HepG2 (cell line): Measurements from ENCODE around the gene WNT3A. TPM values are rescaled to one million over a fixed set of nuclear protein-coding genes. Genes with fewer than 3 reads are reported as not detected.

Source experiments
- BHLHE40 ChIP-seq: IDR thresholded peaks from 2 replicates; pipeline ENCODE4 v1.6.1; 2011; ENCODE audit warnings: low read length, improper control_type of control experiment
- EP300 ChIP-seq, 3 experiments: sonication (generic) in 1 of 3; formaldehyde crosslinking in 1 of 3; IDR thresholded peaks; 2 replicates each; pipeline versions ENCODE4 v1.5.1 to v1.6.1; 2011 to 2020; ENCODE audit warnings: low read depth in 2 of 3, low read length in 2 of 3, borderline replicate concordance in 1 of 3, improper control_type of control experiment in 1 of 3, mild to moderate bottlenecking in 1 of 3, missing genetic modification reagents in 1 of 3, moderate library complexity in 1 of 3
- ETV6 ChIP-seq: sonication (generic); formaldehyde crosslinking; conservative IDR thresholded peaks from 2 replicates; pipeline ENCODE4 v1.4.0; 2020; ENCODE audit warnings: missing genetic modification reagents
- HCFC1 ChIP-seq: fragments of 150-350 bp; IDR thresholded peaks from 2 replicates; pipeline ENCODE4 v1.6.1; 2014; ENCODE audit warnings: low read depth, low read length
- MLX ChIP-seq: IDR thresholded peaks from 2 replicates; pipeline ENCODE4 v1.6.1; 2016
- MZF1 ChIP-seq: sonication (generic); formaldehyde crosslinking; IDR thresholded peaks from 2 replicates; pipeline ENCODE4 v1.8.1; 2023; ENCODE audit warnings: mild to moderate bottlenecking, missing genetic modification reagents, borderline replicate concordance
- RBM22 ChIP-seq: fragments of 200-400 bp; formaldehyde crosslinking; optimal IDR thresholded peaks from 2 replicates; pipeline ENCODE3; 2017; ENCODE audit warnings: mild to moderate bottlenecking, low read length, moderate library complexity
- SIN3A ChIP-seq: IDR thresholded peaks from 2 replicates; pipeline ENCODE4 v1.6.1; 2011; ENCODE audit warnings: low read depth, mild to moderate bottlenecking, control low read depth, low read length, borderline replicate concordance
- SP2 ChIP-seq: sonication (generic); formaldehyde crosslinking; IDR thresholded peaks from 2 replicates; pipeline ENCODE4 v1.5.1; 2020; ENCODE audit warnings: mild to moderate bottlenecking, missing genetic modification reagents
- SRY ChIP-seq: sonication (generic); formaldehyde crosslinking; IDR thresholded peaks from 2 replicates; pipeline ENCODE4 v1.8.0; 2022; ENCODE audit warnings: mild to moderate bottlenecking, missing genetic modification reagents
- TAF1 ChIP-seq: sonication (generic); formaldehyde crosslinking; IDR thresholded peaks from 2 replicates; pipeline ENCODE4 v1.4.0; 2020; ENCODE audit warnings: missing genetic modification reagents
- TRIM22 ChIP-seq: fragments of 450-650 bp; IDR thresholded peaks from 2 replicates; pipeline ENCODE4 v1.6.1; 2017
- ZHX2 ChIP-seq, 2 experiments: sonication (generic) in 1 of 2; formaldehyde crosslinking in 1 of 2; IDR thresholded peaks; 2 replicates each; pipeline versions ENCODE4 v1.6.1 to v1.9.0; 2014 to 2022; ENCODE audit warnings: antibody characterized with exemption in 1 of 2, borderline replicate concordance in 1 of 2, inconsistent platforms in 1 of 2, low read depth in 1 of 2, missing genetic modification reagents in 1 of 2
- ZNF124 ChIP-seq: sonication (generic); formaldehyde crosslinking; IDR thresholded peaks from 2 replicates; pipeline ENCODE4 v1.4.0; 2020; ENCODE audit warnings: missing genetic modification reagents
- ZNF432 ChIP-seq: sonication (generic); formaldehyde crosslinking; IDR thresholded peaks from 2 replicates; pipeline ENCODE4 v1.5.0; 2020; ENCODE audit warnings: missing genetic modification reagents, mild to moderate bottlenecking, borderline replicate concordance
- polyA plus RNA-seq, 8 experiments: library from polyadenylated mRNA; depleted of rRNA in 3 of 8; stranded (reverse) in 7 of 8; unstranded in 1 of 8; fragments of >200 nt; fragmentation: Illumina TruSeq in 4 of 8; extraction: Trizol in 4 of 8; gene quantifications; 2 replicates each; pipeline versions ENCODE4 v1.2.1 to v1.2.3, GENCODE V29; 2011 to 2016; ENCODE audit warnings: low read depth in 4 of 8, missing spikeins in 1 of 8, mixed read lengths in 1 of 8; ENCODE audit not compliant: insufficient read depth in 1 of 8
- total RNA-seq, 5 experiments: library from RNA; depleted of rRNA; stranded (reverse); fragments of >200 nt; fragmentation: Illumina TruSeq; extraction: Trizol; gene quantifications; 2 replicates each; pipeline ENCODE4 v1.2.3, GENCODE V29; 2016; ENCODE audit warnings: low read depth in 1 of 5
- TF ChIP-seq, protein P1 (sequence below): sonication (generic); formaldehyde crosslinking; IDR thresholded peaks from 2 replicates; pipeline ENCODE4 v1.5.0; 2020; ENCODE audit warnings: mild to moderate bottlenecking, missing genetic modification reagents

The WNT3A gene
- total and polyA plus RNA-seq, 2 of the 13 experiments (the other 11 are each of a cell fraction or from before 2014, with no cell fraction given), result not detected

DNA sequence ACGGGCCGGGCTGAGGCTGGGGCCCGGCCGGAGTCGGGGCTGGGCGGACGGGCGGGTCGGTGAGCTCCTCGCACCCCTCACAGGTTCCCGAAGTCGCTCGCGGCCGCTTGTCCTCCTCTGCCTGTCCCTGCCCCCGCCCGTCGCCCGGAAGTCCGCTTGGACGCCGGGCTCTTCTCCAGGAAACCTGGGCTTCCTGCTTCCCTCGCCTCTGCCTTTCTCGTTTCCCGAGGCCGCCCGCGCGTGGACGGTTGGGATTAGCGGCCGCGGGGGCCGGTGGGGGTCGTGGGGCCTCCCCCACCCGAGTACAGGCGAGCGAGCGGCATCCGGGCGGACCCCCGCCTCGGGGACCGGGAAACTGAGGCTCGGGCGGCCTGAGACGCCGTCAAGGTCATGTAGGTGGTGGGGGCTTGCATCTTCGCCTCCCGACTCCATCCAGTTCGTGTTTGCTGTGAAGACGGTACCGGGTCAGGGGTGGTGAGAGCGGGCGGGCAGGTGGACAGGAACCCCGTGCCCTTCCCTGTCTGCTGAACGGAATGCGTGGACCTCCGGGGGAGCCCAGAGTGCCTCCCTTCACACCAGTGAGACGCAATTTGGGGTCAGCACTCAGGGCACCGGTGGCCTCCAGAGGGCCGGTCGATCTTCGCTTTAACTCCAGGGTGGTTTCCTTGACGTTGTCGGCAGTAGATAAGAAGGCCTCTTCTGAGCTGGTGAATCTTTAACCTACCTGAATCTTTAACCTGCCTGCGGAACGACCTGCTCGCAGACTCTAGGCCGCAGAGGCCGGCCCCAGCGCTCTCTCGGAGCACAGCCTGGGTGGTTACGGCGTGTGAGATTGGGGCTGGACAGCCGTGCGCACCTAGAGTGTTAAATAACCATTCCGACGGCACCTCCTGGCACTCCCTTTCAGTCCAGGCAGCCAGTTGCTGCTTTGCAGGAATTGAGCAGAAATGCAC lies 76.4 kb downstream of the WNT3A start (continued):
- TF ChIP-seq TRIM22, result no peak
- no peak for TF ChIP-seq HCFC1
- TF ChIP-seq SIN3A, result no peak
- no peak for TF ChIP-seq MLX (CRISPR knock-in tag)
- TF ChIP-seq EP300 (IDR thresholded peaks at IDR 0.05; ENCODE audit: low read depth in 2 of 2, low read length in 2 of 2), result no peak
- no peak for TF ChIP-seq EP300 (CRISPR knock-in tag; IDR thresholded peaks at IDR 0.05; ENCODE audit: borderline replicate concordance)
- TF ChIP-seq TAF1 (CRISPR knock-in tag), result no peak; the same call in 1 of the 2 replicates
- TF ChIP-seq SRY (CRISPR knock-in tag), result peak; percentile 30; the same call in 1 of the 2 replicates
- TF ChIP-seq ZNF432, result no peak
- no peak for TF ChIP-seq ETV6 (CRISPR knock-in tag)
- no peak for TF ChIP-seq ZNF124 (CRISPR knock-in tag)
- TF ChIP-seq BHLHE40, result no peak
- no peak for TF ChIP-seq RBM22
- TF ChIP-seq MZF1 (CRISPR knock-in tag), result no peak
- no peak for TF ChIP-seq SP2
- TF ChIP-seq, protein P1, sequence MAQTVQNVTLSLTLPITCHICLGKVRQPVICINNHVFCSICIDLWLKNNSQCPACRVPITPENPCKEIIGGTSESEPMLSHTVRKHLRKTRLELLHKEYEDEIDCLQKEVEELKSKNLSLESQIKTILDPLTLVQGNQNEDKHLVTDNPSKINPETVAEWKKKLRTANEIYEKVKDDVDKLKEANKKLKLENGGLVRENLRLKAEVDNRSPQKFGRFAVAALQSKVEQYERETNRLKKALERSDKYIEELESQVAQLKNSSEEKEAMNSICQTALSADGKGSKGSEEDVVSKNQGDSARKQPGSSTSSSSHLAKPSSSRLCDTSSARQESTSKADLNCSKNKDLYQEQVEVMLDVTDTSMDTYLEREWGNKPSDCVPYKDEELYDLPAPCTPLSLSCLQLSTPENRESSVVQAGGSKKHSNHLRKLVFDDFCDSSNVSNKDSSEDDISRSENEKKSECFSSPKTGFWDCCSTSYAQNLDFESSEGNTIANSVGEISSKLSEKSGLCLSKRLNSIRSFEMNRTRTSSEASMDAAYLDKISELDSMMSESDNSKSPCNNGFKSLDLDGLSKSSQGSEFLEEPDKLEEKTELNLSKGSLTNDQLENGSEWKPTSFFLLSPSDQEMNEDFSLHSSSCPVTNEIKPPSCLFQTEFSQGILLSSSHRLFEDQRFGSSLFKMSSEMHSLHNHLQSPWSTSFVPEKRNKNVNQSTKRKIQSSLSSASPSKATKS (CRISPR knock-in tag), result no peak
- TF ChIP-seq ZHX2 (IDR thresholded peaks at IDR 0.05; ENCODE audit: low read depth), result no peak
- no peak for TF ChIP-seq ZHX2 (CRISPR knock-in tag; IDR thresholded peaks at IDR 0.05; ENCODE audit: borderline replicate concordance)
